Muscle of arm (tissue), 12 donors: ENCODE data around the gene CDKL1. TPM values are rescaled to one million over a fixed set of nuclear protein-coding genes. Genes with fewer than 3 reads are reported as not detected.

Source experiments
- polyA plus RNA-seq, 12 donors: library from polyadenylated mRNA; unstranded; fragments of 120-200 nt; gene quantifications; one replicate each; pipeline ENCODE4 v1.2.1, GENCODE V29; 2013; ENCODE audit not compliant: insufficient read length in 12 of 12

The CDKL1 gene
- polyA plus RNA-seq, 12 donors: 2.0 to 9.0 (median 4.5) TPM; not detected in 2

Other genes with a start within 250 kb of the CDKL1 start
- gene SOS2, start 165.3 kb downstream of the CDKL1 start, polyA plus RNA-seq: 10 to 100 TPM in 11 of 12 donors, not detected in 1; 31.2 to 55.7 (median 39.2) TPM
- 1 to 10 TPM in 11 of 12 donors, not detected in 1; 5.4 to 9.0 (median 6.4) TPM for gene L2HGDH, start 84.7 kb downstream of the CDKL1 start, polyA plus RNA-seq
- 10 to 100 TPM; 15.2 to 53.6 (median 17.5) TPM for gene DMAC2L, start 84.6 kb downstream of the CDKL1 start, polyA plus RNA-seq
- 10 to 100 TPM in 11 of 12 donors, not detected in 1; 25.7 to 85.5 (median 37.5) TPM for gene MAP4K5, start 135.7 kb upstream of the CDKL1 start, polyA plus RNA-seq
- gene ATL1, start 163.3 kb upstream of the CDKL1 start, polyA plus RNA-seq: 10 to 100 TPM in 2 of 12 donors, 1 to 10 TPM in 8, not detected in 2; 3.5 to 16.4 (median 6.5) TPM